IMR-90 (cell line): ENCODE results near the gene POTEI. TPM values are rescaled to one million over a fixed set of nuclear protein-coding genes. Genes with fewer than 3 reads are reported as not detected.
"Not testable (repeated sequence)": the region's sequence is repeated elsewhere in the genome, so short reads cannot be mapped to it uniquely, and the experiment has no call there.

Source experiments
- ATAC-seq: fragments of 200-7000 bp; cut with Tn5 transposase; 2 replicates; pipeline ENCODE4 v1.9.1; 2020; ENCODE audit warnings: low read depth, mild to moderate bottlenecking, moderate library complexity
- BruUV-seq: library from RNA; stranded (reverse); fragments of 400-500 nt; replicated peaks from 2 replicates; lab custom pipeline; 2021; lab: Mats Ljungman, UMichigan
- CTCF ChIA-PET: fragments of 300-600 bp; formaldehyde crosslinking; extraction: SDS; loops from one replicate; lab custom pipeline; 2021; ENCODE audit warnings: antibody characterized with exemption; lab: Yijun Ruan, JAX
- POLR2A ChIA-PET: fragments of 300-600 bp; sonication (Branson Sonifier 250); formaldehyde crosslinking; loops from one replicate; lab custom pipeline; 2022; ENCODE audit warnings: antibody characterized with exemption; ENCODE audit not compliant: unreplicated experiment; lab: Charles Lee
- DNase-seq: peaks from one replicate; pipeline ENCODE4 v3.0.0; 2013
- H2AFZ ChIP-seq: replicated peaks from 2 replicates; pipeline ENCODE3; 2013; ENCODE audit warnings: low read length, mild to moderate bottlenecking; ENCODE audit not compliant: poor library complexity
- H2AK5ac ChIP-seq: 2 replicates; pipeline ENCODE4 v1.6.1; 2013; ENCODE audit warnings: low read depth, low read length, inconsistent platforms
- H2AK9ac ChIP-seq: replicated peaks from 2 replicates; pipeline ENCODE3; 2013; ENCODE audit warnings: mild to moderate bottlenecking, low read depth, low read length, moderate library complexity; ENCODE audit not compliant: poor library complexity
- H2BK120ac ChIP-seq: 2 replicates; pipeline ENCODE4 v1.6.1; 2013; ENCODE audit warnings: low read depth, low read length, inconsistent platforms
- H2BK15ac ChIP-seq: 3 replicates; pipeline ENCODE4 v1.6.1; 2013; ENCODE audit warnings: low read depth, low read length, inconsistent platforms
- H2BK20ac ChIP-seq: 2 replicates; pipeline ENCODE4 v1.6.1; 2013; ENCODE audit warnings: low read depth, mild to moderate bottlenecking, inconsistent platforms, low read length, moderate library complexity
- H2BK5ac ChIP-seq: 2 replicates; pipeline ENCODE4 v1.6.1; 2013; ENCODE audit warnings: mild to moderate bottlenecking, low read depth, low read length, inconsistent platforms; ENCODE audit not compliant: poor library complexity, severe bottlenecking
- H3K14ac ChIP-seq: replicated peaks from 2 replicates; pipeline ENCODE4 v1.6.1; 2013; ENCODE audit warnings: low read depth, low read length, inconsistent platforms
- H3K18ac ChIP-seq: 2 replicates; pipeline ENCODE4 v1.6.1; 2013; ENCODE audit warnings: low read depth, low read length, control low read depth
- H3K23ac ChIP-seq: 2 replicates; pipeline ENCODE4 v1.6.1; 2013; ENCODE audit warnings: low read depth, low read length, inconsistent platforms
- H3K27ac ChIP-seq: 2 replicates; pipeline ENCODE4 v1.5.1; 2013; ENCODE audit warnings: mild to moderate bottlenecking, control low read depth, low read length; ENCODE audit not compliant: insufficient read depth
- H3K27me3 ChIP-seq: 2 replicates; pipeline ENCODE4 v1.6.1; 2013; ENCODE audit warnings: low read length; ENCODE audit not compliant: control insufficient read depth, insufficient read depth
- H3K36me3 ChIP-seq: 2 replicates; pipeline ENCODE4 v1.6.1; 2013; ENCODE audit warnings: low read length, mixed read lengths; ENCODE audit not compliant: control insufficient read depth, insufficient read depth
- H3K4ac ChIP-seq: 2 replicates; pipeline ENCODE4 v1.6.1; 2013; ENCODE audit warnings: low read depth, low read length, inconsistent platforms
- H3K4me1 ChIP-seq: 2 replicates; pipeline ENCODE4 v1.6.1; 2013; ENCODE audit warnings: low read length, mixed read lengths; ENCODE audit not compliant: control insufficient read depth, insufficient read depth
- H3K4me2 ChIP-seq: 2 replicates; pipeline ENCODE4 v1.6.1; 2013; ENCODE audit warnings: low read depth, mild to moderate bottlenecking, control low read depth, low read length, moderate library complexity
- H3K4me3 ChIP-seq: 2 replicates; pipeline ENCODE4 v1.5.1; 2013; ENCODE audit warnings: low read depth, mild to moderate bottlenecking, control low read depth, low read length, moderate library complexity; ENCODE audit not compliant: insufficient read depth
- H3K56ac ChIP-seq: 2 replicates; pipeline ENCODE4 v1.6.1; 2013; ENCODE audit warnings: low read length, inconsistent platforms; ENCODE audit not compliant: insufficient read depth; ENCODE audit errors: extremely low read depth
- H3K79me1 ChIP-seq, 2 experiments: 2 replicates each; pipeline ENCODE4 v1.6.1; 2013; ENCODE audit warnings: low read length in 2 of 2, inconsistent platforms in 1 of 2, low read depth in 1 of 2
- H3K9ac ChIP-seq: 2 replicates; pipeline ENCODE4 v1.6.1; 2013; ENCODE audit warnings: low read depth, low read length, control low read depth
- H3K9me1 ChIP-seq: 2 replicates; pipeline ENCODE4 v1.6.1; 2013; ENCODE audit warnings: low read length, inconsistent platforms; ENCODE audit not compliant: insufficient read depth
- H3K9me3 ChIP-seq: 2 replicates; pipeline ENCODE4 v1.6.1; 2013; ENCODE audit warnings: low read length; ENCODE audit not compliant: control insufficient read depth, insufficient read depth
- H4K20me1 ChIP-seq: 2 replicates; pipeline ENCODE4 v1.6.1; 2013; ENCODE audit warnings: low read length, inconsistent platforms; ENCODE audit not compliant: insufficient read depth
- H4K5ac ChIP-seq: 2 replicates; pipeline ENCODE4 v1.6.1; 2013; ENCODE audit warnings: mild to moderate bottlenecking, low read depth, low read length, control low read depth
- H4K8ac ChIP-seq, 2 experiments: 2 replicates each; pipeline ENCODE4 v1.6.1; 2013; ENCODE audit warnings: low read depth in 2 of 2, low read length in 2 of 2, control low read depth in 1 of 2, inconsistent platforms in 1 of 2
- H4K91ac ChIP-seq: 2 replicates; pipeline ENCODE4 v1.6.1; 2013; ENCODE audit warnings: low read depth, low read length, inconsistent platforms; ENCODE audit not compliant: insufficient read depth
- WGBS, 2 experiments: methylation state at CpG; one replicate each; pipeline versions ENCODE4 v1.1.5 to v1.1.7; 2013; ENCODE audit warnings: missing lambda C conversion rate in 2 of 2; ENCODE audit not compliant: insufficient read length in 1 of 2; ENCODE audit errors: extremely low coverage in 2 of 2; 5-methylcytosine and 5-hydroxymethylcytosine counted together
- dilution Hi-C: fragments of 300-500 bp; cut with HindIII; formaldehyde crosslinking; loops from one replicate; pipeline ENCODE4 v1.14.3; 2018; ENCODE audit warnings: low sequenced_read_pairs; ENCODE audit not compliant: unreplicated experiment
- in situ Hi-C: fragments of 300-500 bp; cut with MboI; formaldehyde crosslinking; loops from 3 replicates; pipeline ENCODE4 v1.14.3; 2019; ENCODE audit warnings: low sequenced_read_pairs, inconsistent platforms, mixed read lengths
- intact Hi-C: fragments of 100-400 bp; cut with micrococcal nuclease; formaldehyde crosslinking; loops from 2 replicates; pipeline ENCODE4 v1.10.0; 2022
- polyA plus RNA-seq, 3 experiments: library from polyadenylated mRNA; depleted of rRNA; stranded (reverse); fragments of >200 nt; gene quantifications; 2 replicates each; pipeline ENCODE4 v1.2.3, GENCODE V29; 2012; ENCODE audit warnings: low replicate concordance in 1 of 3
- total RNA-seq: library from RNA; depleted of rRNA; stranded (reverse); fragments of >200 nt; gene quantifications from 2 replicates; pipeline ENCODE4 v1.2.3, GENCODE V29; 2012

POTEI gene
- total and polyA plus RNA-seq, 2 of the 4 experiments (the other 2 are of a cell fraction): not detected

- H3K27ac ChIP-seq, H3K36me3 ChIP-seq, H3K18ac ChIP-seq, H3K4me2 ChIP-seq, H2AK5ac ChIP-seq, H3K79me1 ChIP-seq, H3K14ac ChIP-seq, H2BK15ac ChIP-seq, H2BK5ac ChIP-seq, H4K8ac ChIP-seq, in situ Hi-C loops, H2BK120ac ChIP-seq, BruUV-seq, H3K27me3 ChIP-seq, H3K9me1 ChIP-seq, CTCF ChIA-PET, ATAC-seq, H4K91ac ChIP-seq, H3K4ac ChIP-seq, H2AFZ ChIP-seq, H3K9me3 ChIP-seq, intact Hi-C loops, POLR2A ChIA-PET, H2BK20ac ChIP-seq, H3K23ac ChIP-seq, DNase-seq, dilution Hi-C loops, H2AK9ac ChIP-seq, H4K20me1 ChIP-seq, H3K4me1 ChIP-seq, H3K56ac ChIP-seq, H3K4me3 ChIP-seq, H3K9ac ChIP-seq, H4K5ac ChIP-seq: not testable (repeated sequence)
- WGBS, 2 experiments: no CpG with 5 or more reads among the region's 12 CpGs
Observed at GRCh38 chr2:130543785-130544528, 34.8 kb upstream of the POTEI start.

- ATAC-seq, H3K9ac ChIP-seq, in situ Hi-C loops: not testable (repeated sequence)
Observed at GRCh38 chr2:130542789-130543188, 33.7 kb upstream of the POTEI start.

More at GRCh38 chr2:130542789-130543188, 33.7 kb upstream of the POTEI start:
- CTCF ChIA-PET, intact Hi-C loops, H2AK5ac ChIP-seq, H3K9me3 ChIP-seq, H3K36me3 ChIP-seq, H4K8ac ChIP-seq, H2BK20ac ChIP-seq, BruUV-seq, H3K4me3 ChIP-seq, H2AK9ac ChIP-seq, H3K27ac ChIP-seq, POLR2A ChIA-PET, H3K79me1 ChIP-seq, H2BK120ac ChIP-seq, dilution Hi-C loops, H3K27me3 ChIP-seq, H3K14ac ChIP-seq, H3K4me2 ChIP-seq, H2BK15ac ChIP-seq, H4K20me1 ChIP-seq, H2AFZ ChIP-seq, H3K4ac ChIP-seq, H3K18ac ChIP-seq, H3K56ac ChIP-seq, H3K4me1 ChIP-seq, DNase-seq, H2BK5ac ChIP-seq, H4K5ac ChIP-seq, H3K9me1 ChIP-seq, H4K91ac ChIP-seq, H3K23ac ChIP-seq: not testable (repeated sequence)
- WGBS, 2 experiments: no CpG with 5 or more reads among the region's 4 CpGs
